K562 (cell line): ENCODE results near the gene ABR. TPM values are rescaled to one million over a fixed set of nuclear protein-coding genes. Genes with fewer than 3 reads are reported as not detected.

ENCODE experiments used
- ATAC-seq: fragments of 200-7000 bp; cut with Tn5 transposase; 3 replicates; pipeline ENCODE4 v1.9.1; 2020; ENCODE audit warnings: moderate library complexity
- BruUV-seq: library from RNA; stranded (reverse); fragments of 400-500 nt; replicated peaks from 2 replicates; lab custom pipeline; 2021; lab: Mats Ljungman, UMichigan
- CTCF ChIA-PET: fragments of 300-600 bp; formaldehyde crosslinking; extraction: SDS; loops from one replicate; lab custom pipeline; 2021; ENCODE audit warnings: low intra/inter-chr PET ratio; lab: Yijun Ruan, JAX
- POLR2A ChIA-PET: fragments of 300-600, 350-650 bp; sonication (Branson Sonifier 250); formaldehyde crosslinking; extraction: SDS; loops from one replicate; lab custom pipeline; 2021; ENCODE audit warnings: antibody characterized with exemption, inconsistent platforms; lab: Yijun Ruan, JAX
- DNase-seq, 4 experiments: peaks; one replicate each; pipeline versions ENCODE4 v3.0.0 to v3.0.0-alpha.2; 2011 to 2018; ENCODE audit warnings: low spot score in 3 of 4, mixed read lengths in 3 of 4; ENCODE audit errors: extremely low read depth in 1 of 4
- FAIRE-seq: peaks from 2 replicates; lab custom pipeline; 2011; peaks lifted over from hg19 to GRCh38; lab: Jason Lieb, UNC
- H2AFZ ChIP-seq: 2 replicates; pipeline ENCODE4 v1.6.0; 2011; ENCODE audit warnings: low read depth, low read length, control low read depth, inconsistent platforms
- H3K27ac ChIP-seq: fragments of 200-600 bp; 3 replicates; pipeline ENCODE4 v1.8.0; 2011; ENCODE audit warnings: low read depth, mild to moderate bottlenecking, control low read depth, inconsistent platforms, low read length, moderate library complexity, mixed read lengths; ENCODE audit errors: extremely low read depth
- H3K27me3 ChIP-seq, 2 experiments: fragments of 300-600 bp in 1 of 2; 2 replicates in 1 of 2; 3 replicates in 1 of 2; pipeline versions ENCODE4 v1.6.0 to v1.8.0; 2011; ENCODE audit warnings: inconsistent platforms in 2 of 2, low read length in 2 of 2, mild to moderate bottlenecking in 1 of 2, mixed read lengths in 1 of 2, moderate library complexity in 1 of 2; ENCODE audit not compliant: control insufficient read depth in 2 of 2, insufficient read depth in 2 of 2
- H3K36me3 ChIP-seq: fragments of 300-600 bp; 3 replicates; pipeline ENCODE4 v1.8.0; 2011; ENCODE audit warnings: mild to moderate bottlenecking, low read length, inconsistent platforms; ENCODE audit not compliant: control insufficient read depth, insufficient read depth
- H3K4me1 ChIP-seq, 2 experiments: fragments of 200-600 bp in 1 of 2; replicated peaks in 1 of 2; 2 replicates in 1 of 2; 3 replicates in 1 of 2; pipeline versions ENCODE4 v1.5.1 to v1.8.0; 2011; ENCODE audit warnings: inconsistent platforms in 2 of 2, low read length in 2 of 2, mild to moderate bottlenecking in 1 of 2, mixed read lengths in 1 of 2, moderate library complexity in 1 of 2; ENCODE audit not compliant: control insufficient read depth in 2 of 2, insufficient read depth in 2 of 2
- H3K4me2 ChIP-seq: 2 replicates; pipeline ENCODE4 v1.6.1; 2011; ENCODE audit warnings: low read length, control low read depth, inconsistent platforms, mixed read lengths; ENCODE audit not compliant: insufficient read depth
- H3K4me3 ChIP-seq: fragments of 200-600 bp; sonication (generic), shearing (Covaris generic); 2 replicates; pipeline ENCODE4 v1.5.1; 2016; ENCODE audit warnings: control low read depth, inconsistent platforms
- H3K79me2 ChIP-seq: fragments of 200-600 bp; 3 replicates; pipeline ENCODE4 v1.8.0; 2011; ENCODE audit warnings: low read length, inconsistent platforms; ENCODE audit not compliant: control insufficient read depth, insufficient read depth
- H3K9ac ChIP-seq, 2 experiments: 2 replicates each; pipeline versions ENCODE4 v1.6.0 to v1.6.1; 2011; ENCODE audit warnings: low read depth in 2 of 2, low read length in 2 of 2, control low read depth in 1 of 2, inconsistent platforms in 1 of 2, mild to moderate bottlenecking in 1 of 2, mixed read lengths in 1 of 2; ENCODE audit not compliant: insufficient read depth in 1 of 2
- H3K9me1 ChIP-seq: one replicate; pipeline ENCODE4 v1.6.0; 2011; ENCODE audit warnings: inconsistent platforms, mild to moderate bottlenecking, low read length, moderate library complexity; ENCODE audit not compliant: control insufficient read depth, insufficient read depth
- H3K9me3 ChIP-seq: replicated peaks from 2 replicates; pipeline ENCODE4 v1.5.1; 2011; ENCODE audit warnings: low read depth, low read length, inconsistent platforms; ENCODE audit not compliant: control insufficient read depth, insufficient read depth
- H4K20me1 ChIP-seq: replicated peaks from 2 replicates; pipeline ENCODE4 v1.6.1; 2011; ENCODE audit warnings: low read length, inconsistent platforms, mixed read lengths; ENCODE audit not compliant: control insufficient read depth, insufficient read depth
- KDM4B ChIP-seq, 2 experiments: fragments of 450-650 bp in 1 of 2; sonication (generic) in 1 of 2; IDR thresholded peaks; 2 replicates each; pipeline ENCODE4 v1.6.1; 2016 to 2017; ENCODE audit warnings: borderline replicate concordance in 2 of 2, antibody characterized with exemption in 1 of 2, low read depth in 1 of 2, mild to moderate bottlenecking in 1 of 2
- TAF7 ChIP-seq: fragments of 450-650 bp; IDR thresholded peaks from 2 replicates; pipeline ENCODE4 v1.6.1; 2016; ENCODE audit warnings: missing genetic modification characterization, missing compliant biosample characterization
- TRIM25 ChIP-seq: fragments of 450-650 bp; IDR thresholded peaks from 2 replicates; pipeline ENCODE4 v1.7.0; 2016; ENCODE audit warnings: borderline replicate concordance
- ZNF584 ChIP-seq: fragments of 200-800 bp; sonication (Bioruptor generic); IDR thresholded peaks from 2 replicates; pipeline ENCODE4 v1.6.1; 2016; ENCODE audit warnings: low read depth, mild to moderate bottlenecking, missing genetic modification characterization, missing compliant biosample characterization
- WGBS: fragments of 100-300 bp; shearing (Covaris generic); methylation state at CpG from one replicate; pipeline ENCODE4 v1.1.6; 2016; ENCODE audit warnings: low coverage, mixed read lengths; ENCODE audit not compliant: insufficient coverage; ENCODE audit errors: missing lambda C conversion rate; 5-methylcytosine and 5-hydroxymethylcytosine counted together
- in situ Hi-C: fragments of 300-500 bp; cut with MboI; formaldehyde crosslinking; loops from 4 replicates; pipeline ENCODE4 v1.15.0; 2018; ENCODE audit warnings: inconsistent platforms, mixed read lengths
- intact Hi-C: fragments of 100-400 bp; cut with micrococcal nuclease; formaldehyde crosslinking; loops from 2 replicates; pipeline ENCODE4 v1.14.2; 2022
- polyA plus RNA-seq, 8 experiments: library from polyadenylated mRNA; depleted of rRNA in 4 of 8; stranded (reverse) in 5 of 8; unstranded in 3 of 8; fragments of >200 nt; fragmentation: Nextera tagmentation in 2 of 8; fragmentation: Illumina TruSeq in 1 of 8; extraction: Ambion mirVana in 2 of 8; extraction: Trizol in 1 of 8; gene quantifications; 2 replicates each; pipeline versions ENCODE4 v1.2.1 to v1.2.3, GENCODE V29; 2011 to 2014; ENCODE audit warnings: inconsistent platforms in 1 of 8, missing spikeins in 1 of 8
- total RNA-seq, 7 experiments: library from RNA; depleted of rRNA in 6 of 7; stranded (reverse); fragments of >200 nt in 6 of 7; fragmentation: Illumina TruSeq in 2 of 7; extraction: Trizol in 2 of 7; gene quantifications; 2 replicates each; pipeline versions ENCODE4 v1.2.1 to v1.2.3, GENCODE V29; 2011 to 2021; ENCODE audit warnings: low replicate concordance in 1 of 7
- TF ChIP-seq, protein P1 (sequence below): sonication (generic); formaldehyde crosslinking; IDR thresholded peaks from 2 replicates; pipeline ENCODE4 v1.8.0; 2022; ENCODE audit warnings: missing genetic modification reagents, mild to moderate bottlenecking, borderline replicate concordance
- TF ChIP-seq, protein P2 (sequence below): sonication (generic); formaldehyde crosslinking; IDR thresholded peaks from 2 replicates; pipeline ENCODE4 v1.8.1; 2023; ENCODE audit warnings: missing genetic modification reagents, mild to moderate bottlenecking, borderline replicate concordance

The ABR gene
- total and polyA plus RNA-seq, 9 of the 15 experiments (the other 6 are each of a cell fraction or from before 2014, with no cell fraction given): 0.07 to 1.6 (median 0.37) TPM; not detected in 1

- no peaks in the 10 kb centered on the region; a peak in 1 of 5 replicates for H3K4me1 ChIP-seq
- H3K79me2 ChIP-seq: no peaks in the 10 kb centered on the region
- H3K9me3 ChIP-seq: no peaks in the 10 kb centered on the region
- WGBS: 0% methylated on average over 4 of the region's 4 CpGs
- TF ChIP-seq, protein P1, sequence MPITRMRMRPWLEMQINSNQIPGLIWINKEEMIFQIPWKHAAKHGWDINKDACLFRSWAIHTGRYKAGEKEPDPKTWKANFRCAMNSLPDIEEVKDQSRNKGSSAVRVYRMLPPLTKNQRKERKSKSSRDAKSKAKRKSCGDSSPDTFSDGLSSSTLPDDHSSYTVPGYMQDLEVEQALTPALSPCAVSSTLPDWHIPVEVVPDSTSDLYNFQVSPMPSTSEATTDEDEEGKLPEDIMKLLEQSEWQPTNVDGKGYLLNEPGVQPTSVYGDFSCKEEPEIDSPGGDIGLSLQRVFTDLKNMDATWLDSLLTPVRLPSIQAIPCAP (CRISPR knock-in tag): no peak
- TF ChIP-seq TRIM25 (no peak), KDM4B (IDR thresholded peaks at IDR 0.05; ENCODE audit: borderline replicate concordance in 2 of 2, low read depth in 1 of 2) (no peak), TAF7 (tag) (no peak), ZNF584 (CRISPR knock-in tag) (no peak)
- TF ChIP-seq, protein P2, sequence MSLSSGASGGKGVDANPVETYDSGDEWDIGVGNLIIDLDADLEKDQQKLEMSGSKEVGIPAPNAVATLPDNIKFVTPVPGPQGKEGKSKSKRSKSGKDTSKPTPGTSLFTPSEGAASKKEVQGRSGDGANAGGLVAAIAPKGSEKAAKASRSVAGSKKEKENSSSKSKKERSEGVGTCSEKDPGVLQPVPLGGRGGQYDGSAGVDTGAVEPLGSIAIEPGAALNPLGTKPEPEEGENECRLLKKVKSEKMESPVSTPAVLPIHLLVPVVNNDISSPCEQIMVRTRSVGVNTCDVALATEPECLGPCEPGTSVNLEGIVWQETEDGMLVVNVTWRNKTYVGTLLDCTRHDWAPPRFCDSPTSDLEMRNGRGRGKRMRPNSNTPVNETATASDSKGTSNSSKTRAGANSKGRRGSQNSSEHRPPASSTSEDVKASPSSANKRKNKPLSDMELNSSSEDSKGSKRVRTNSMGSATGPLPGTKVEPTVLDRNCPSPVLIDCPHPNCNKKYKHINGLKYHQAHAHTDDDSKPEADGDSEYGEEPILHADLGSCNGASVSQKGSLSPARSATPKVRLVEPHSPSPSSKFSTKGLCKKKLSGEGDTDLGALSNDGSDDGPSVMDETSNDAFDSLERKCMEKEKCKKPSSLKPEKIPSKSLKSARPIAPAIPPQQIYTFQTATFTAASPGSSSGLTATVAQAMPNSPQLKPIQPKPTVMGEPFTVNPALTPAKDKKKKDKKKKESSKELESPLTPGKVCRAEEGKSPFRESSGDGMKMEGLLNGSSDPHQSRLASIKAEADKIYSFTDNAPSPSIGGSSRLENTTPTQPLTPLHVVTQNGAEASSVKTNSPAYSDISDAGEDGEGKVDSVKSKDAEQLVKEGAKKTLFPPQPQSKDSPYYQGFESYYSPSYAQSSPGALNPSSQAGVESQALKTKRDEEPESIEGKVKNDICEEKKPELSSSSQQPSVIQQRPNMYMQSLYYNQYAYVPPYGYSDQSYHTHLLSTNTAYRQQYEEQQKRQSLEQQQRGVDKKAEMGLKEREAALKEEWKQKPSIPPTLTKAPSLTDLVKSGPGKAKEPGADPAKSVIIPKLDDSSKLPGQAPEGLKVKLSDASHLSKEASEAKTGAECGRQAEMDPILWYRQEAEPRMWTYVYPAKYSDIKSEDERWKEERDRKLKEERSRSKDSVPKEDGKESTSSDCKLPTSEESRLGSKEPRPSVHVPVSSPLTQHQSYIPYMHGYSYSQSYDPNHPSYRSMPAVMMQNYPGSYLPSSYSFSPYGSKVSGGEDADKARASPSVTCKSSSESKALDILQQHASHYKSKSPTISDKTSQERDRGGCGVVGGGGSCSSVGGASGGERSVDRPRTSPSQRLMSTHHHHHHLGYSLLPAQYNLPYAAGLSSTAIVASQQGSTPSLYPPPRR (CRISPR knock-in tag): no peak
- no peak for ATAC-seq
- in situ Hi-C loops: no loop called here
- no peak for DNase-seq
- H3K4me3 ChIP-seq: no peak overlapping the region
- ChIA-PET CTCF (no interaction called here), POLR2A (interaction anchor here (0.6 to 0.7 kb wide), 3 partner anchors 39 to 132 kb away, joined by 3 to 4 read pairs (median 4); no protein-coding TSS in a partner anchor)
- no peak overlapping the region for H3K27ac ChIP-seq
- no peaks in the 10 kb centered on the region for H3K9me1 ChIP-seq
- H3K36me3 ChIP-seq: no peaks in the 10 kb centered on the region
- FAIRE-seq: no peak
- BruUV-seq: no TSS peak
- H3K9ac ChIP-seq: no peak overlapping the region
- H2AFZ ChIP-seq: no peak overlapping the region
- no peaks in the 10 kb centered on the region for H4K20me1 ChIP-seq
- intact Hi-C loops: no loop called here
- H3K27me3 ChIP-seq: peaks cover 16 to 45% of the 10 kb centered on the region in 2 experiments
- no peak overlapping the region for H3K4me2 ChIP-seq
Measured at GRCh38 chr17:1212946-1213345, 33.2 kb upstream of the ABR start.
